Breast epithelium (tissue), 4 donors: ENCODE results near the gene PSG3. TPM values are rescaled to one million over a fixed set of nuclear protein-coding genes. Genes with fewer than 3 reads are reported as not detected.
"Not testable (repeated sequence)": the region's sequence is repeated elsewhere in the genome, so short reads cannot be mapped to it uniquely, and the experiment has no call there.

ENCODE experiments used
- DNase-seq, 2 donors: peaks; one replicate each; pipeline ENCODE4 v3.0.0-alpha.2; 2019; ENCODE audit warnings: low spot score in 2 of 2
- H3K27ac ChIP-seq, 2 donors: fragments of 200-600 bp; sonication (generic) in 1 of 2; one replicate each; pipeline ENCODE4 v1.5.1; 2016 to 2019; ENCODE audit warnings: mild to moderate bottlenecking in 1 of 2
- H3K27me3 ChIP-seq, 2 donors: fragments of 200-600 bp; sonication (generic) in 1 of 2; one replicate each; pipeline versions ENCODE4 v1.5.1 to v1.6.0; 2017 to 2019; ENCODE audit warnings: control low read depth in 1 of 2, mild to moderate bottlenecking in 1 of 2
- H3K36me3 ChIP-seq: fragments of 200-600 bp; one replicate; pipeline ENCODE4 v1.5.1; 2019
- H3K4me1 ChIP-seq, 2 donors: fragments of 200-600 bp; sonication (generic); one replicate each; pipeline ENCODE4 v1.5.1; 2016 to 2019; ENCODE audit warnings: control low read depth in 1 of 2
- H3K4me3 ChIP-seq, 3 donors: fragments of 200-600 bp; sonication (generic); 1 replicate in 2 of 3; 2 replicates in 1 of 3; pipeline ENCODE4 v1.5.1; 2016 to 2019; ENCODE audit warnings: mild to moderate bottlenecking in 3 of 3, moderate library complexity in 2 of 3
- H3K9me3 ChIP-seq, 2 donors: fragments of 200-600 bp; sonication (generic) in 1 of 2; one replicate each; pipeline ENCODE4 v1.5.1; 2016 to 2019; ENCODE audit warnings: control low read depth in 1 of 2
- CTCF ChIP-seq, 3 donors: fragments of 450-650 bp; IDR thresholded peaks; one replicate each; pipeline ENCODE4 v1.5.1; 2016 to 2017; ENCODE audit warnings: antibody characterized with exemption in 3 of 3, mild to moderate bottlenecking in 3 of 3, moderate library complexity in 3 of 3
- POLR2AphosphoS5 ChIP-seq, 3 donors: sonication (generic); formaldehyde crosslinking; IDR thresholded peaks; one replicate each; pipeline ENCODE4 v1.6.1; 2017; ENCODE audit warnings: antibody characterized with exemption in 3 of 3
- intact Hi-C: fragments of 100-400 bp; cut with DNase I; formaldehyde crosslinking; loops from one replicate; pipeline ENCODE4 v1.15.1; 2023; ENCODE audit warnings: low total_unique reads
- total RNA-seq, 3 donors: library from RNA; depleted of rRNA; stranded (reverse); fragments of >200 nt; gene quantifications; one replicate each; pipeline ENCODE4 v1.1.0, GENCODE V29; 2016

The PSG3 gene
- total RNA-seq, result not detected

GRCh38 chr19:42740381-42740780, at the start of gene PSG3:
PSG3 (minus strand) TSS chr19:42740481; CDS start chr19:42740384, 97 bp downstream.
- H3K4me3 ChIP-seq, H3K36me3 ChIP-seq, DNase-seq, H3K4me1 ChIP-seq, H3K27me3 ChIP-seq, H3K27ac ChIP-seq, intact Hi-C loops, H3K9me3 ChIP-seq: not testable (repeated sequence)

- H3K27ac ChIP-seq, intact Hi-C loops, H3K4me1 ChIP-seq, H3K27me3 ChIP-seq, H3K4me3 ChIP-seq, DNase-seq, H3K36me3 ChIP-seq: not testable (repeated sequence)
- H3K9me3 ChIP-seq, result peaks cover 6 to 18% of the 10 kb centered on the region in 2 donors
These were observed 48.5 kb upstream of the PSG3 start for GRCh38 chr19:42788766-42789165.

- H3K27me3 ChIP-seq, H3K36me3 ChIP-seq, DNase-seq, H3K9me3 ChIP-seq, H3K27ac ChIP-seq, intact Hi-C loops, H3K4me3 ChIP-seq, H3K4me1 ChIP-seq: not testable (repeated sequence)
These were observed 47.5 kb upstream of the PSG3 start for GRCh38 chr19:42787766-42788165.

GRCh38 chr19:42776750-42777612, 36.7 kb upstream of the PSG3 start:
- DNase-seq, result peak in 1 of 2 donors; percentile 59
- intact Hi-C loops, H3K27me3 ChIP-seq: not testable (repeated sequence)

GRCh38 chr19:42774510-42775158, 34.4 kb upstream of the PSG3 start:
- intact Hi-C loops, DNase-seq, H3K27ac ChIP-seq, H3K4me3 ChIP-seq, H3K27me3 ChIP-seq, H3K4me1 ChIP-seq, H3K36me3 ChIP-seq, H3K9me3 ChIP-seq: not testable (repeated sequence)

More at GRCh38 chr19:42776750-42777612, 36.7 kb upstream of the PSG3 start:
- H3K4me1 ChIP-seq, H3K4me3 ChIP-seq, H3K27ac ChIP-seq, H3K9me3 ChIP-seq, H3K36me3 ChIP-seq: not testable (repeated sequence)
- peak; percentile 30 to 71 (median 37) for TF ChIP-seq CTCF (IDR thresholded peaks at IDR 0.05)

GRCh38 chr19:42767319-42767718, 27.0 kb upstream of the PSG3 start:
- H3K27ac ChIP-seq, H3K36me3 ChIP-seq, H3K4me3 ChIP-seq, intact Hi-C loops, H3K4me1 ChIP-seq, H3K27me3 ChIP-seq, H3K9me3 ChIP-seq, DNase-seq: not testable (repeated sequence)

- H3K27me3 ChIP-seq, H3K36me3 ChIP-seq, H3K4me3 ChIP-seq, DNase-seq, H3K27ac ChIP-seq, intact Hi-C loops, H3K9me3 ChIP-seq, H3K4me1 ChIP-seq: not testable (repeated sequence)
These were observed 26.6 kb upstream of the PSG3 start for GRCh38 chr19:42766871-42767270.

GRCh38 chr19:42764836-42765235, 24.6 kb upstream of the PSG3 start:
- intact Hi-C loops, result no loop called here
- Histone ChIP-seq H3K9me3 (no peaks in the 10 kb centered on the region), H3K36me3 (no peaks in the 10 kb centered on the region), H3K27ac (no peak overlapping the region), H3K27me3 (no peaks in the 10 kb centered on the region), H3K4me3 (no peak overlapping the region), H3K4me1 (no peaks in the 10 kb centered on the region)
- TF ChIP-seq POLR2AphosphoS5 (IDR thresholded peaks at IDR 0.05), result no peak
- no peak for DNase-seq
